Heart left ventricle (tissue), 16 donors: Measurements from ENCODE around the gene NAA80. TPM values are rescaled to one million over a fixed set of nuclear protein-coding genes. Genes with fewer than 3 reads are reported as not detected.

Source experiments
- ATAC-seq, 4 donors: fragments of 200-7000 bp; cut with Tn5 transposase; one replicate each; pipeline ENCODE4 v1.9.1; 2020 to 2022; ENCODE audit warnings: moderate library complexity in 4 of 4, mild to moderate bottlenecking in 3 of 4, moderate number of reproducible peaks in 1 of 4
- DNase-seq, 5 donors: peaks; one replicate each; pipeline ENCODE4 v3.0.0-alpha.2; 2020
- H3K27ac ChIP-seq, 12 donors: fragments of 200-600 bp; sonication (generic) in 4 of 12; one replicate each; pipeline versions ENCODE4 v1.5.0 to v1.8.0; 2016 to 2022; ENCODE audit warnings: mild to moderate bottlenecking in 2 of 12
- H3K27me3 ChIP-seq, 9 donors: fragments of 200-600 bp; sonication (generic) in 2 of 9; one replicate each; pipeline versions ENCODE4 v1.5.1 to v1.8.0; 2016 to 2022; ENCODE audit warnings: mild to moderate bottlenecking in 3 of 9
- H3K36me3 ChIP-seq, 9 donors: fragments of 200-600 bp; sonication (generic) in 2 of 9; one replicate each; pipeline versions ENCODE4 v1.5.0 to v1.8.0; 2018 to 2022; ENCODE audit warnings: mild to moderate bottlenecking in 2 of 9
- H3K4me1 ChIP-seq, 12 donors: fragments of 200-600 bp; sonication (generic) in 4 of 12; one replicate each; pipeline versions ENCODE4 v1.5.0 to v1.8.0; 2016 to 2022; ENCODE audit warnings: mild to moderate bottlenecking in 3 of 12
- H3K4me3 ChIP-seq, 12 donors: fragments of 200-600 bp; sonication (generic) in 4 of 12; one replicate each; pipeline versions ENCODE4 v1.5.0 to v1.8.0; 2017 to 2022; ENCODE audit warnings: mild to moderate bottlenecking in 9 of 12, moderate library complexity in 4 of 12
- H3K9me3 ChIP-seq, 12 donors: fragments of 200-600 bp; sonication (generic) in 4 of 12; one replicate each; pipeline versions ENCODE4 v1.5.0 to v1.8.0; 2016 to 2022; ENCODE audit warnings: mild to moderate bottlenecking in 1 of 12
- CTCF ChIP-seq, 12 donors: fragments of 200-600 bp; sonication (generic) in 4 of 12; IDR thresholded peaks; one replicate each; pipeline versions ENCODE4 v1.5.0 to v1.8.0; 2018 to 2022; ENCODE audit warnings: antibody characterized with exemption in 12 of 12, mild to moderate bottlenecking in 5 of 12
- POLR2A ChIP-seq, 2 donors: fragments of 450-650 bp; IDR thresholded peaks; one replicate each; pipeline ENCODE4 v1.6.1; 2017; ENCODE audit warnings: antibody characterized with exemption in 2 of 2, mild to moderate bottlenecking in 2 of 2, moderate library complexity in 2 of 2
- WGBS, 4 donors: extraction: QIAGEN DNeasy Blood & Tissue Kit in 2 of 4; methylation state at CpG; one replicate each; pipeline versions ENCODE4 v1.1.5 to v1.1.7; 2013 to 2018; 5-methylcytosine and 5-hydroxymethylcytosine counted together
- intact Hi-C, 10 donors: fragments of 100-400 bp; cut with DNase I; formaldehyde crosslinking; loops; one replicate each; pipeline versions ENCODE4 v1.11.1 to v1.14.2; 2022
- polyA plus RNA-seq, 2 donors: library from polyadenylated mRNA; stranded (reverse); fragments of 200-250 nt; gene quantifications; one replicate each; pipeline ENCODE4 v1.2.3, GENCODE V29; 2013
- total RNA-seq, 9 donors: library from RNA; depleted of rRNA in 2 of 9; stranded (reverse); fragments of >200 nt in 2 of 9; fragmentation: NEBNext Ultra II Directional in 3 of 9; extraction: Animal tissue kit (Norgen Biotek cat#: 25700) in 3 of 9; gene quantifications; one replicate each; pipeline versions ENCODE4 v1.1.0 to v1.2.4, GENCODE V29; 2016 to 2023
- donor health status: ischemic (EF 13 %, LVEDD 7.1; RV severe dilation, severe dysfunction).
- donor health status: healthy with polysubstance abuse.
- donor health status: DM: no; HTN: yes; CAD: no.
- donor health status: DM: no; HTN: no; CAD: no.
- donor health status: ischemic (EF 25% LVEDD 6.9; RV normal size, moderate dysfunction).
- donor health status: ischemic (EF 25% LVEDD 5.7; RV mildly dilated, moderate dysfunction).
- donor health status: healthy.
- donor health status: DM: yes; HTN: yes; CAD: no.
- donor health status: ischemic (EF 35%, LVEDD 5.7; RV mildly dilated, moderate dysfunction).
- donor health status: nonischemic (EF 11% LVEDD 7.7; RV severe dilation, severe dysfunction).
- donor health status: DM: yes; HTN: yes; CAD: no.
- donor health status: PGD.
- donor health status: ischemic (EF 29% LVEDD 5.4; RV normal size, mild dysfunction).
- donor health status: nonischemic (EF 23%, LVEDD 6.1; RV moderate dilation, normal function).

Gene NAA80
- total and polyA plus RNA-seq, 11 donors = 5.0 to 13.9 (median 9.8) TPM

- WGBS, 4 donors = 30 to 47% (median 42%) methylated on average over 13 to 31 of the region's 31 CpGs
- Histone ChIP-seq H3K27me3 (no peaks in the 10 kb centered on the region), H3K9me3 (no peaks in the 10 kb centered on the region), H3K27ac (peak within 1 kb of the TSS; percentile 93 to 99 (median 98)), H3K4me1 (peaks cover 7 to 84% (median 62%) of the 10 kb centered on the region in 12 donors), H3K4me3 (peak within 1 kb of the TSS; percentile 62 to 97 (median 88)), H3K36me3 (peaks cover 0 to 45% (median 38%) of the 10 kb centered on the region in 9 donors)
- intact Hi-C loops = loop anchor here in 8 of 10 donors (1.0 to 10.0 kb wide), 8 partner anchors 19 to 130 kb away; partner anchors contain the start of genes GNAI2 (in 3 of the 8), LSMEM2 (in 2 of the 8), GNAT1 (in 1 of the 8) and HYAL1 (in 1 of the 8)
- DNase-seq (peak; percentile 79 to 88 (median 85)), ATAC-seq (peak; percentile 6 to 52 (median 12))
- TF ChIP-seq POLR2A (IDR thresholded peaks at IDR 0.05) (peak in 1 of 2 donors; percentile 46), CTCF (IDR thresholded peaks at IDR 0.05) (no peak)
Measured at GRCh38 chr3:50322386-50323091, 23.3 kb upstream of the NAA80 start, which contains the start of gene HYAL2. Gene HYAL2 (minus strand): TSS chr3:50322745. CDS start chr3:50320489, 2,256 bp downstream.

- DNase-seq (no peak), ATAC-seq (no peak)
- 21 to 38% (median 22%) methylated on average over 1 to 14 of the region's 14 CpGs for WGBS, 4 donors
- Histone ChIP-seq H3K36me3 (peaks cover 0 to 50% (median 43%) of the 10 kb centered on the region in 9 donors), H3K27me3 (no peaks in the 10 kb centered on the region), H3K27ac (peak overlapping the region; percentile 93 to 99 (median 98)), H3K4me3 (peak overlapping the region; percentile 22 to 97 (median 88)), H3K4me1 (peaks cover 6 to 84% (median 63%) of the 10 kb centered on the region in 12 donors), H3K9me3 (no peaks in the 10 kb centered on the region)
- TF ChIP-seq CTCF (IDR thresholded peaks at IDR 0.05) (no peak), POLR2A (IDR thresholded peaks at IDR 0.05) (no peak)
- intact Hi-C loops = loop anchor here in 8 of 10 donors (1.0 to 10.0 kb wide), 7 partner anchors 22 to 130 kb away; partner anchors contain the start of genes GNAI2 (in 3 of the 8), LSMEM2 (in 2 of the 8) and GNAT1 (in 1 of the 8)
Measured at GRCh38 chr3:50322115-50322385, 22.8 kb upstream of the NAA80 start.

GRCh38 chr3:50321336-50322114 is 22.3 kb upstream of the NAA80 start:
- Histone ChIP-seq H3K4me3 (peak overlapping the region; percentile 62 to 97 (median 88)), H3K27ac (peak overlapping the region; percentile 93 to 99 (median 98)), H3K9me3 (no peaks in the 10 kb centered on the region), H3K27me3 (no peaks in the 10 kb centered on the region), H3K36me3 (peaks cover 0 to 55% (median 48%) of the 10 kb centered on the region in 9 donors), H3K4me1 (peaks cover 5 to 85% (median 61%) of the 10 kb centered on the region in 12 donors)
- 0 to 2% (median 1%) methylated on average over 10 to 59 of the region's 59 CpGs for WGBS, 4 donors
- ATAC-seq (peak; percentile 44 to 82 (median 68)), DNase-seq (peak; percentile 91 to 95 (median 93))
- intact Hi-C loops = loop anchor here in 9 of 10 donors (1.0 to 10.0 kb wide), 9 partner anchors 17 to 129 kb away; partner anchors contain the start of genes GNAI2 (in 3 of the 9), HYAL1 (in 2 of the 9), LSMEM2 (in 2 of the 9) and GNAT1 (in 1 of the 9)
- peak in 1 of 2 donors; percentile 76 for TF ChIP-seq POLR2A (IDR thresholded peaks at IDR 0.05)
- TF ChIP-seq CTCF (IDR thresholded peaks at IDR 0.05) = peak; percentile 27 to 80 (median 60)
